GM12878 (cell line): ENCODE results near the gene SPTBN1.

Source experiments
- CTCF ChIP-seq, 3 experiments: IDR thresholded peaks in 2 of 3; conservative IDR thresholded peaks in 1 of 3; 2 replicates each; pipeline ENCODE4 v1.5.1; 2011; ENCODE audit warnings: low read depth in 3 of 3, low read length in 3 of 3, mild to moderate bottlenecking in 3 of 3, control low read depth in 2 of 3, moderate library complexity in 2 of 3, inconsistent platforms in 1 of 3, mixed read lengths in 1 of 3; ENCODE audit not compliant: control insufficient read depth in 2 of 3, insufficient read depth in 1 of 3; ENCODE audit errors: extremely low read depth in 1 of 3
- EP300 ChIP-seq, 2 experiments: fragments of 150-350 bp in 1 of 2; IDR thresholded peaks; 2 replicates each; pipeline ENCODE4 v1.6.1; 2011 to 2012; ENCODE audit warnings: low read depth in 2 of 2, low read length in 2 of 2, borderline replicate concordance in 1 of 2, improper control_type of control experiment in 1 of 2, inconsistent platforms in 1 of 2; ENCODE audit not compliant: control insufficient read depth in 1 of 2
- EZH2 ChIP-seq: IDR thresholded peaks from 2 replicates; pipeline ENCODE4 v1.6.1; 2012; ENCODE audit warnings: low read depth, mild to moderate bottlenecking, control low read depth, inconsistent platforms, low read length, borderline replicate concordance; ENCODE audit not compliant: control insufficient read depth
- FOXM1 ChIP-seq: IDR thresholded peaks from 2 replicates; pipeline ENCODE4 v1.6.1; 2012; ENCODE audit warnings: low read depth, mild to moderate bottlenecking, inconsistent platforms, low read length, moderate library complexity
- POLR2AphosphoS5 ChIP-seq: IDR thresholded peaks from 2 replicates; pipeline ENCODE4 v1.6.1; 2011; ENCODE audit warnings: mild to moderate bottlenecking, low read length, inconsistent platforms
- RBBP5 ChIP-seq: fragments of 200-600 bp; sonication (generic); conservative IDR thresholded peaks from 2 replicates; pipeline ENCODE4 v1.6.1; 2016
- SMC3 ChIP-seq: IDR thresholded peaks from 2 replicates; pipeline ENCODE4 v1.6.1; 2011; ENCODE audit warnings: low read length, improper control_type of control experiment, borderline replicate concordance
- SRF ChIP-seq, 2 experiments: IDR thresholded peaks; 2 replicates each; pipeline ENCODE4 v1.6.1; 2011; ENCODE audit warnings: low read depth in 2 of 2, low read length in 2 of 2, mild to moderate bottlenecking in 1 of 2, moderate library complexity in 1 of 2
- TARDBP ChIP-seq: IDR thresholded peaks from 2 replicates; pipeline ENCODE4 v1.6.1; 2016; ENCODE audit warnings: borderline replicate concordance
- TCF3 ChIP-seq: IDR thresholded peaks from 2 replicates; pipeline ENCODE4 v1.6.1; 2012; ENCODE audit warnings: low read depth, mild to moderate bottlenecking, low read length, borderline replicate concordance; ENCODE audit not compliant: insufficient read depth
- ZBTB4 ChIP-seq: fragments of 450-650 bp; formaldehyde crosslinking; IDR thresholded peaks from 2 replicates; pipeline ENCODE4 v1.4.0; 2022; ENCODE audit warnings: mild to moderate bottlenecking, moderate library complexity

- no peak for TF ChIP-seq FOXM1
- no peak for TF ChIP-seq CTCF (IDR thresholded peaks at IDR 0.05 in 2 of 3, conservative IDR thresholded peaks at IDR 0.05 in 1 of 3; ENCODE audit: control insufficient read depth in 2 of 3, extremely low read depth in 1 of 3, insufficient read depth in 1 of 3, low read depth in 3 of 3, low read length in 3 of 3)
- no peak for TF ChIP-seq ZBTB4 (CRISPR knock-in tag)
- TF ChIP-seq TCF3: no peak
- TF ChIP-seq SRF (IDR thresholded peaks at IDR 0.05; ENCODE audit: low read depth in 2 of 2, low read length in 2 of 2): no peak
- no peak for TF ChIP-seq TARDBP
- no peak for TF ChIP-seq POLR2AphosphoS5
- no peak for TF ChIP-seq EZH2
- TF ChIP-seq RBBP5: no peak
- no peak for TF ChIP-seq EP300 (IDR thresholded peaks at IDR 0.05; ENCODE audit: borderline replicate concordance in 1 of 2, control insufficient read depth in 1 of 2, low read depth in 2 of 2, low read length in 2 of 2)
- no peak for TF ChIP-seq SMC3
Measured at GRCh38 chr2:54631755-54632154, 175.6 kb downstream of the SPTBN1 start.
